ENCODE measurements around the gene PTPRK.
"Not testable (repeated sequence)": the region's sequence is repeated elsewhere in the genome, so short reads cannot be mapped to it uniquely, and the experiment has no call there.

Gene PTPRK

DNA sequence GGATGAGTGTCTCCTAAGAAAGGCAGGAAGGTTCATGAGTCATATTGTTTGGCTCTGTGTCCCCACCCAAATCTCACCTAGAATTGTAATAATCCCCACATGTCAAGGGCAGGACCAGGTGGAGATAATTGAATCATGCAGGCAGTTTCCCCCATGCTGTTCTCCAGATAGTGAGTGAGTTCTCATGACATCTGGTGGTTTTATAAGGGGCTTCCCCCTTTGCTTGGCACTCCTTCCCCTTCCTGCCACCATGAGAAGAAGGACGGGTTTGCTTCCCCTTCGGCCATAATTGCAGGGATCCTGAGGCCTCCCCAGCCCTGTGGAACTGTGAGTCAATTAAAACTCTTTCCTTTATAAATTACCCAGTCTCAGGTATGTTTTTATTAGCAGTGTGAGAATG is 542.2 kb downstream of the PTPRK start:
- not testable (repeated sequence) for DNase-seq

- DNase-seq, result no peak
Measured at GRCh38 chr6:127976796-127977195, 543.6 kb downstream of the PTPRK start.

DNA sequence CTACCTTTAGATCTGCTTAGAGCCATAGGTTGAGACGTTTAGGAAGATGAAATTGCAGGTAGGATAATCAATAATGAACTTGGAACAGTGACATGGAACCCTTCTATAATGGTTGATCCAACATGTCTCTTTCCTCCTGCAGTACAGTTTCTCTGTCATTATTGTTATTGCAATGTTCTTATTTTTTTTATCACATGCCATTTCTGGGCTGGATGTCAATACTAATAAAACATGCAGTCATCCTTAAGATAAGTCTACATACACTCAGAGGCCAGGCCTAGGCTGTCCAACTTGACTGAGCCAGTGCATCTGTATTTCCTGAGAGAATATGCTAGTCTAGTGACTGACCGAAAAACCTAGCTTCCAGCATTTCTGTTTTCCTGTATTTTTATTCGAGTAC is 544.3 kb downstream of the PTPRK start:
- DNase-seq, result no peak

GRCh38 chr6:127972815-127973214 is 547.6 kb downstream of the PTPRK start:
- peak; percentile 51 for DNase-seq

- peak; percentile 47 for DNase-seq
Measured at GRCh38 chr6:127971945-127972391, 548.4 kb downstream of the PTPRK start.

GRCh38 chr6:127971386-127971785 is 549.0 kb downstream of the PTPRK start:
- DNase-seq, result no peak

- no peak for DNase-seq
Measured at GRCh38 chr6:127969701-127970100, 550.7 kb downstream of the PTPRK start.

DNA sequence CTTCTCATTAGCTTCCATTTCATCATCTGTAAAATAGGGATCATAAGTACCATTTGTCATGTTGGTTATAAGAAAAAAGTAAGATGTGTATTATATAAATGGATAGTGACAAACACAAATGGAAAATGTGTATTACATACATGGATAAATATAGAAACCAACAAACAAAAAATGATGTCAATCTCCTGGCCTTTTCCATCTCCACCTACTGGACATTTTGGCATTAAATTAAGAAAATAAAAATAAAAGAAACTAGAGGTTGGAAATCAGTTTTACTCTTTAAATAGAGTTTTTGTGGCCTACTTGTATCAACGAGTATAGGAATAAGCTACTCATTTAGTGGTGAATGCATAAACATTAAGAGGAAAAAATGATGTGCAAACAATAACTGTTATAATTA is 552.0 kb downstream of the PTPRK start:
- no peak for DNase-seq

DNA sequence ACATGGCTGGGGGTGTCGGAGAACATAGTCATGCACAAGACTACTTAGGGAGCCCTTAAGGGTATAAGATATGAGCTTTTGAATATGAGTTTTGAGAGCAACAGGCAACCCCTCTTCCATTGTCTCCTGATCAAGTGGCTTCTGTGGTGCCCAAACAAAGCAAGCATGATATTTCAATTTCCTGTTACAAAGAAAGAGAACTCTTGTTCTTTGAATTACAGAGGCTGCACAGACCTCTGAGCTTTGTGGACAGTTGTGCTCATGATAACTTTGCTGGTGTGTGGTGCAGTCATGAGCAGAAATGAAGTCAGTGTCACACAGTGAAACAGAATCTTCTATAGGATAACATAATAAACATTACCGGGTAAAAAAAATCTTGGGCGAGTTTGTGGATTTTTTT is 552.7 kb downstream of the PTPRK start:
- no peak for DNase-seq

- DNase-seq, result no peak
Measured at GRCh38 chr6:127966616-127967015, 553.8 kb downstream of the PTPRK start.

GRCh38 chr6:127963495-127963894 is 556.9 kb downstream of the PTPRK start:
- no peak for DNase-seq

DNA sequence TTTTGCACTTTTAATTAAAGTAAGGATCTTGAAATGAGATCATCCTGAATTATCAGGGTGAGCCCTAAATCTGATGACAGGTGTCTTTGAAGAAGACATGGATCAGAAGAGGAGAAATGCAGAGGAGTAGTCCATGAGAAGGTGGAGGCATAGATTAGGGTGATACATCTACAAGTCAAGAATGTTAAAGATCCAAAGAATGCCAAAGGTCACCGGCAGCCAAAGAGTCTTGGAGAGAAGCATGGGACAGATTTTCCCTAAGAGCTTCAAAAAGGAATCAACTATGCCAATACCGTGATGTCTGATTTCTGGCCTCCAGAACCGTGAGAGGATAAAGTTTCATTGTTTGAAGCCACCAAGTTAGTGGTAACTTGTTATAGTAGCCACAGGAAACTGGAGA is 560.5 kb downstream of the PTPRK start:
- DNase-seq, result no peak

DNA sequence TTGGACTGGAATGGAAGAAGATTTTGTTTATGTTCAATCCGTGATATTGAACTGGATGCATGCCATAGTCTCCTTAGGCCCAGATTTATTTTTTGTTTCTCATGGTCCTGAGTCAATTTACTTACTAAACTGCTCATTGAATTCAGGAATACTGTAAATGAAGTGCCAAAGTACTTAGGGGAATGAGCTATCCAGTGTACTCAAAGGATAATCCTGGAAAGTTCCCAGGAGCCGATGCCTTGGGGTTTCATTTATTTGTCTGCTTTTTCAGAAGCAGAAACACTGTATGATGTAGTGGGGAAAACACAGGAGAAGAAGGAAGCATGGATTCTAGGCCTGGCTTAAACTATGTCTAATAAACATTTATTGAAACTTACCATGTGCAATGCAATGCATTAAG is 563.4 kb downstream of the PTPRK start:
- DNase-seq, result no peak

GRCh38 chr6:127956260-127956888 is 564.0 kb downstream of the PTPRK start:
- DNase-seq, result no peak

DNA sequence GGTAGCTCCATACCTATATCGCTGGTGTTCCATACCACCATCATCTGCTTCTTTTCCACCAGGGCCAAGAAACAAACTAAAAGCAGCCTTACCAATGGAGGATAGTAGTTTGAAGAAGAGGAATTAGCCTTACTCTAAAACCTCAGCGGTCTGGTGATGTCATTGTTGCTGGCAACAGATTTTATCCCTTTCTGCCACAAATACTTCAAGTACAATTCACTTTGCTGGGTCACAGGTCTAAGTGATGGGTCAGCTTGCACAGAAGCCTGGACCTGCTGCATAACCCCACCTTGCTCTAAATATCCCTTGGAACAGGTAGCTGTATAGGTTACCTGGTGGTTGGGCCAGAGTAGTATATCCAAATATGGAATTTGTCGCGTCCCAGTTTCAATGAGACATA is 566.3 kb downstream of the PTPRK start:
- DNase-seq, result no peak

DNA sequence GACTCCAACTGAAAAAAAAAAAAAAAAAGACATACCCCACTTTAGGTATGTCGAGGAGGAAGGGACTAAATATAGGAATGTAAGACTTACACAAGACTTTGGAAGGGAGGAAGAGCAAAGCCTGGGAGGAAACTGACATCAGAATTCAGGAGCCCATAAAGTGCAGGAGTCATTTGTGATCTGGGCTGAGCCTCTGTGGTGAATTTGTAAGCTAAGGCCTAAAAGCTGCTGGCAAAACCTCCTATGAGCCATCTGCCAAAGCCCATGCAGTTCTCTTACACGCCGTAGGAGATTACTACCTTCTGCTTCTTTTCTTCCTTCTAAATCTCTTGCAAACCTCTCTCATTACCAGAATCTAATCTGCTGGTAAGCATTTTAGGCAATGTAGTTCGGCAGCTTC is 567.6 kb downstream of the PTPRK start:
- DNase-seq, result no peak

GRCh38 chr6:127952176-127952575 is 568.2 kb downstream of the PTPRK start:
- no peak for DNase-seq

GRCh38 chr6:127951172-127951917 is 569.1 kb downstream of the PTPRK start:
- no peak for DNase-seq

DNA sequence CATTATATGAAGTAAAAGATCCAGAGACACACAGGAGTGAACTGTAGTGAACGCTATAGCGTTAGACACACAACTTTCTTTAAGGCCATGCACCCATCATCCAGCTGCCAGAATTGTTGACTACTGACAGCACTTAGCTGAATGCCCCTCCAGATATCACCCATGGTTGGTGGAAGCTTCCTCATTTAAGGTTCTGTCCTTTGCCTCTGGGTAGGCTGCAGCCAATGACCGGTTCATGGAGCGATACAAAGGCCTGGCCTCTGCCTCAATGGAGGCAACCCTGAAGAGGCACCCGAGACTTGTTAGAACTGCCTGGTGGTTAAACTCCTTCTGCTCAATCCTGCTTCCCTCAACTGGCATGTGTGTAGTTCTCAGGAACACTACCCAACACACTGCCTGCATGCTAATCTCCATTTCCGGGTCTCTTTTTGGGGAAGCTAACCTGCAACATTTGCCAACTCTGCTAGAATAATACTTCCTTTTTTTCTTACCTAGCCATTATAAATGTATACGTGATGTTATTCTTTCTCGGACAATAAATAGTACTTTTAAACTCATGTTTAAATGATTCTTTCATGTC is 569.7 kb downstream of the PTPRK start:
- no peak for DNase-seq

DNA sequence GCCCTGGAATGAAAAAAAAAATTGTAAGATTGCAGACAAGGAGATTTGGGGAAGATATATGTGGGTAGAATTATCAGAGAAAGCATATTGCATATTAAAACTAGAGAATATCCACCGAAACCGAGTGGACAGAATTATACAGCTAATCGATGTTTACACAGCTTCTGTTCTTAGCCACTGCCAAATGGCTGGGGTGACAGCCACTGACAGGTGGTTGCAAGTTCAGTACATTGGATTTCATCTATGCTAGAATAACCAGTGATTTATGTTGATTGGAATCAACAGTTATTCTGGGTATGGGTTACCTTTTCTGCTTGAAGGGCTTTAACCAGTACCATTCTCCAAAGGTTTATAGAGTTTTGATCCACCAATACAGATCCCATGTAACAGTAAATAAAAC is 571.1 kb downstream of the PTPRK start:
- no peak for DNase-seq

- DNase-seq, result no peak
Measured at GRCh38 chr6:127946388-127946787, 574.0 kb downstream of the PTPRK start.

DNA sequence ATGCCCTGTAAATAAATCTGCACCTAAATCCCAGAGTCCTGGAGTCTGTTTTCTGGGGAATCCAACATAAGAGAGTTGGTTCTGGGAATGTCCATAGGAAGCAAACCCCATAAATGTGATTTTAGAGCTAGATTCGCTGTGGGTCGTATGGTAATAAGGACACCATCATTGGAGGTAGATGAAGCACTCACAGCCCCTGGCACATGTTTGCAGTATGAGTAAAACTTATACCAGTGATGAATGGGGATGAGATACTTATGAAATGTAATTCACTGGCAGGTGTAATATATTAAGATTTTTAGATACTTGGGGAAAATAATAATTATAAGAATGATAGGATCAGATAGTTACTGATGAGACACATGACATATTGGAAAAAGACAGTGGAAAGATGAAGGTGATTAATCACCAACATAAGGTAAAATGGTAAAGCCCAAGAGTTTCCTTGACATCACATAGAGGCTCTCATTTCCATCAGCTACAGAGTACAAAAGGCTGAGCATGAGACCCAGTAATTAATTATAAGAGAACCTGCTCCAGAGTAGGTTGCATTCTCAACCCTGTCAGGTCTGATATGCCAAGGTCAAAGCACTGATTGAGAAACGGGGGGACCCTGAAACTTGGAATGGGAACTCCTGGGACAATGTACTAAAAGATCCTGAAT is 574.8 kb downstream of the PTPRK start:
- no peak for DNase-seq

GRCh38 chr6:127941228-127941627 is 579.2 kb downstream of the PTPRK start:
- DNase-seq, result no peak

All from activated naive CD4-positive, alpha-beta T cell treated with Interleukin-2 at 50 U/mL for 16 hours (primary cell).